Hepatocyte (in vitro differentiated cells): Measurements from ENCODE around the gene CFAP68. TPM values are rescaled to one million over a fixed set of nuclear protein-coding genes. Genes with fewer than 3 reads are reported as not detected.

Experiments used
- DNase-seq: peaks from one replicate; pipeline ENCODE4 v3.0.0-alpha.2; 2016; ENCODE audit warnings: low spot score
- H2AFZ ChIP-seq: fragments of 200-600 bp; sonication (generic); 2 replicates; pipeline ENCODE4 v1.6.0; 2016; ENCODE audit warnings: antibody characterized with exemption, mild to moderate bottlenecking
- H3K27ac ChIP-seq: fragments of 200-600 bp; sonication (generic); 2 replicates; pipeline ENCODE4 v1.5.1; 2016; ENCODE audit warnings: mild to moderate bottlenecking
- H3K27me3 ChIP-seq: fragments of 200-600 bp; sonication (generic); 2 replicates; pipeline ENCODE4 v1.6.1; 2016
- H3K36me3 ChIP-seq: fragments of 200-600 bp; sonication (generic); replicated peaks from 2 replicates; pipeline ENCODE4 v1.5.1; 2016; ENCODE audit warnings: low read depth; ENCODE audit not compliant: insufficient read depth
- H3K4me1 ChIP-seq: fragments of 200-600 bp; sonication (generic); 2 replicates; pipeline ENCODE4 v1.5.1; 2016; ENCODE audit warnings: mild to moderate bottlenecking, moderate library complexity; ENCODE audit not compliant: insufficient read depth
- H3K4me2 ChIP-seq: fragments of 200-600 bp; sonication (generic); 2 replicates; pipeline ENCODE4 v1.6.0; 2016
- H3K4me3 ChIP-seq: fragments of 200-600 bp; sonication (generic); 2 replicates; pipeline ENCODE4 v1.5.1; 2016; ENCODE audit warnings: mild to moderate bottlenecking
- H3K79me2 ChIP-seq: fragments of 200-600 bp; sonication (generic); 2 replicates; pipeline ENCODE4 v1.6.0; 2017; ENCODE audit warnings: mild to moderate bottlenecking
- H3K9me2 ChIP-seq: fragments of 200-600 bp; sonication (generic); replicated peaks from 2 replicates; pipeline ENCODE4 v1.6.0; 2017; ENCODE audit warnings: mild to moderate bottlenecking; ENCODE audit not compliant: insufficient read depth
- H3K9me3 ChIP-seq: fragments of 200-600 bp; sonication (generic); 2 replicates; pipeline ENCODE4 v1.5.1; 2016; ENCODE audit warnings: low read depth, mild to moderate bottlenecking
- H4K20me1 ChIP-seq: fragments of 200-600 bp; sonication (generic); 2 replicates; pipeline ENCODE4 v1.6.0; 2016; ENCODE audit warnings: mild to moderate bottlenecking; ENCODE audit not compliant: insufficient read depth, poor library complexity, severe bottlenecking
- EZH2 ChIP-seq: fragments of 200-600 bp; sonication (generic); IDR thresholded peaks from 2 replicates; pipeline ENCODE4 v1.6.1; 2016; ENCODE audit warnings: antibody characterized with exemption, mild to moderate bottlenecking, borderline replicate concordance
- EZH2phosphoT487 ChIP-seq: fragments of 200-600 bp; sonication (generic); IDR thresholded peaks from one replicate; pipeline ENCODE4 v1.6.1; 2018; ENCODE audit warnings: antibody characterized with exemption, mild to moderate bottlenecking, low read depth, moderate library complexity; ENCODE audit not compliant: unreplicated experiment, severe bottlenecking
- WGBS: methylation state at CpG from one replicate; pipeline ENCODE4 v1.1.6; 2016; ENCODE audit warnings: low lambda C conversion rate; ENCODE audit errors: missing lambda C conversion rate; 5-methylcytosine and 5-hydroxymethylcytosine counted together
- polyA plus RNA-seq: library from polyadenylated mRNA; unstranded; fragments of >200 nt; fragmentation: Nextera tagmentation; extraction: Ambion mirVana; gene quantifications from 2 replicates; pipeline ENCODE4 v1.2.1, GENCODE V29; 2016
- total RNA-seq: library from RNA; depleted of rRNA; stranded (reverse); fragments of >200 nt; gene quantifications from 2 replicates; pipeline ENCODE4 v1.2.3, GENCODE V29; 2014
- TF ChIP-seq, protein P1 (sequence below): fragments of 200-600 bp; sonication (generic); IDR thresholded peaks from 2 replicates; pipeline ENCODE4 v1.5.1; 2016; ENCODE audit warnings: antibody characterized with exemption, mild to moderate bottlenecking; ENCODE audit not compliant: poor library complexity

The CFAP68 gene
- total and polyA plus RNA-seq, 2 experiments from 2014 or later, result 21.8 to 24.6 TPM

DNA sequence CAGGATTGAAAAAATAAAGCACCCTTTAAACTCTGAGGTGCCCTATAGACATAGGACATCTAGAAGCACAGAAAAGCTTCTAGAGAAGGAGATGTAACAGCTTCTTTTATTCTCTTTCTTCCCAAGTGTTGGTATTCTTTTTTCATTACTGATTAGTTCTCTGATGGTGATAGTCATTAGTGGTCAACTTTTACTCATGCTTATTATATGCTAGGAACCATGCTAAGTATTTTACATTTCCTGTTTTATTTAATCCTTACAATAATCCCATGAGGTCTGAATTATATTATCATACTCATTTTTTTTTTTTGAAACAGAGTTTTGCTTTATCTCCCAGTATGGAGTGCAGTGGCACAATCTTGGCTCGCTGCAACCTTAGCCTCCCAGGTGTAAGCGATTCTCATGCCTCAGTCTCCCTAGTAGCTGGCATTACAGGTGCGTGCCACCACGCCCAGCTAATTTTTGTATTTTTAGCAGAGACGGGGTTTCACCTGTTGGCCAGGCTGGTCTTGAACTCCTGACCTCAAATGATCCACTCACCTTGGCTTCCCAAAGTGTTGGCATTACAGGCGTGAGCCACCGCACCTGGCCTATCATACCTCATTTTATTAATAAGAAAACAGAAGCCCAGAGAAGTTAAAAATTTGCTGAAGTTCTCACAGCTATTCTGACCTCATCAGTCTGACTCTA is 42.3 kb downstream of the CFAP68 start:
- Histone ChIP-seq H3K4me1 (peaks cover 49% of the 10 kb centered on the region), H2AFZ (no peak overlapping the region), H3K79me2 (peaks cover 20% of the 10 kb centered on the region), H3K36me3 (no peaks in the 10 kb centered on the region), H3K4me2 (no peak overlapping the region), H3K9me3 (no peaks in the 10 kb centered on the region), H3K4me3 (no peak overlapping the region), H3K27ac (no peak overlapping the region), H4K20me1 (no peaks in the 10 kb centered on the region), H3K9me2 (no peaks in the 10 kb centered on the region), H3K27me3 (no peaks in the 10 kb centered on the region)
- WGBS, result 95% methylated on average over 7 of the region's 7 CpGs
- TF ChIP-seq EZH2, result no peak
- TF ChIP-seq EZH2phosphoT487, result no peak
- TF ChIP-seq, protein P1, sequence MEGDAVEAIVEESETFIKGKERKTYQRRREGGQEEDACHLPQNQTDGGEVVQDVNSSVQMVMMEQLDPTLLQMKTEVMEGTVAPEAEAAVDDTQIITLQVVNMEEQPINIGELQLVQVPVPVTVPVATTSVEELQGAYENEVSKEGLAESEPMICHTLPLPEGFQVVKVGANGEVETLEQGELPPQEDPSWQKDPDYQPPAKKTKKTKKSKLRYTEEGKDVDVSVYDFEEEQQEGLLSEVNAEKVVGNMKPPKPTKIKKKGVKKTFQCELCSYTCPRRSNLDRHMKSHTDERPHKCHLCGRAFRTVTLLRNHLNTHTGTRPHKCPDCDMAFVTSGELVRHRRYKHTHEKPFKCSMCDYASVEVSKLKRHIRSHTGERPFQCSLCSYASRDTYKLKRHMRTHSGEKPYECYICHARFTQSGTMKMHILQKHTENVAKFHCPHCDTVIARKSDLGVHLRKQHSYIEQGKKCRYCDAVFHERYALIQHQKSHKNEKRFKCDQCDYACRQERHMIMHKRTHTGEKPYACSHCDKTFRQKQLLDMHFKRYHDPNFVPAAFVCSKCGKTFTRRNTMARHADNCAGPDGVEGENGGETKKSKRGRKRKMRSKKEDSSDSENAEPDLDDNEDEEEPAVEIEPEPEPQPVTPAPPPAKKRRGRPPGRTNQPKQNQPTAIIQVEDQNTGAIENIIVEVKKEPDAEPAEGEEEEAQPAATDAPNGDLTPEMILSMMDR, result no peak
- no peak for DNase-seq

DNA sequence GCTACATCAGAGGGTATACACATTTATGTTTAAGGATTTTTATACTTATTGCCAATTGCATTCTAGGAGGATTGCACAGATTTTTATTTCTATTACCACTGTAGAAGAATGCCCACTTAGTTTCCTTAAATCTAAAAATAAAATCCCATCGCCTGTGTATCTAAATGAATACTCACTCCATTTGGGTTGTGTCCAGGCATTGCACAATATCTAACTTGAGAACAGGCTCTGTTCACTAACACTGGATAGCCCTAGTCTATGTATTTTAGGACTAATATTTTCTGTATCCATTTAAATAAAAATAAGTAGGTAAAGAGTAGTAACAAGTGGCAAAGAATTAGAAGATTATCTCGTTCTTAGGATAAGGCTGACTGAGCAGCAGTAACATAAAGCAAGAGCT is 43.5 kb downstream of the CFAP68 start:
- Histone ChIP-seq H3K36me3 (no peaks in the 10 kb centered on the region), H2AFZ (peak overlapping the region; percentile 12), H3K4me3 (no peak overlapping the region), H3K4me2 (peak overlapping the region; percentile 63), H3K9me3 (no peaks in the 10 kb centered on the region), H3K4me1 (peaks cover 47% of the 10 kb centered on the region), H3K27ac (peak overlapping the region; percentile 89), H4K20me1 (no peaks in the 10 kb centered on the region), H3K9me2 (no peaks in the 10 kb centered on the region), H3K79me2 (peaks cover 20% of the 10 kb centered on the region), H3K27me3 (no peaks in the 10 kb centered on the region)
- TF ChIP-seq EZH2, result no peak
- TF ChIP-seq, protein P1, result no peak
- TF ChIP-seq EZH2phosphoT487, result no peak
- no peak for DNase-seq
- 50% methylated on average over 2 of the region's 2 CpGs for WGBS

DNA sequence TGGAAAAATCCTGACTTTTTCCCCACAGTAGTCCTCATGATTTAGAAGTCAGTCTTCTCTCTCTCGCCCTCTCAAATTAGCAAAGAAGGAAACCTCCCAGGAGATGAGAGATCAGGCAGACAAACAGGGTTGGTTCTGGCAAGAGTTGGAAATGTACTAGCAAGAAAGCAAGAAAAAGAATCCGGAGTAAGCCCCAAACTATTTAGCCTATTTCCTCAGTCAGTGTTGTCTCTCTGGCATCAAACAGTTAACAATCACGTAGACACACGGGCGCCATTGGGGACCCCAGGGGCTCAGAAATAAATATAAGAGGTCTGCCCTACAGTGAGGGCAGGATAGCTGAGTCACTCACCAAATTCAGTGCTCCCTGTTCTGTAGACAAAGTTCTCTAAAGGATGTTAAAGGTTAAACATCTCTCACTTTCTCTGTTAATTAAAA is 44.0 kb downstream of the CFAP68 start:
- H3K9me2 ChIP-seq, result no peaks in the 10 kb centered on the region
- DNase-seq, result no peak
- H3K27me3 ChIP-seq, result no peaks in the 10 kb centered on the region
- no peak overlapping the region for H3K4me3 ChIP-seq
- H4K20me1 ChIP-seq, result no peaks in the 10 kb centered on the region
- peak overlapping the region; percentile 12 for H2AFZ ChIP-seq
- TF ChIP-seq, protein P1, result no peak
- TF ChIP-seq EZH2phosphoT487, result no peak
- 17% methylated on average over 5 of the region's 5 CpGs for WGBS
- no peaks in the 10 kb centered on the region for H3K9me3 ChIP-seq
- peak overlapping the region; percentile 63 for H3K4me2 ChIP-seq
- peak overlapping the region; percentile 89 for H3K27ac ChIP-seq
- H3K4me1 ChIP-seq, result peaks cover 41% of the 10 kb centered on the region
- peaks cover 20% of the 10 kb centered on the region for H3K79me2 ChIP-seq
- no peaks in the 10 kb centered on the region for H3K36me3 ChIP-seq

DNA sequence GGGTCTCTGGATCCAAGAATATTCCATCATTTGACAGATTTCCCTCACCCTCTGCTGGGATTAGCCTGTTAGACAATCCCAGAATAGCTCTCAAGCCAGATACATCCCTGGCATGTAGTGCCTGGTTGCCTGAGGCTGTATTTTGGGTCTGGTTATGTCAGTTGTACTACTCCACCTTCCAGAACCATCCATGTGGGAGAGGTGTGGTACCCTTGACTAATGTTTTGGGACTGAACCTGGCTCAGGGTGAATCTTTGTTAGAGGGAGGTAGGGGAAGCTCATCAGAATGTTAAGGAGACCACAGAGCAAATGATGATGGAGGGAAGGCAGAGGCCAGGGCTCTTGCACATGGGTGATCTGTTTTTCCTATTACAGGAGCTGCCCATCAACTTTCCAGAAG is 44.6 kb downstream of the CFAP68 start:
- no peaks in the 10 kb centered on the region for H3K27me3 ChIP-seq
- DNase-seq, result no peak
- no peaks in the 10 kb centered on the region for H3K36me3 ChIP-seq
- no peaks in the 10 kb centered on the region for H3K9me2 ChIP-seq
- no peak overlapping the region for H3K4me3 ChIP-seq
- no peaks in the 10 kb centered on the region for H3K9me3 ChIP-seq
- no peaks in the 10 kb centered on the region for H4K20me1 ChIP-seq
- H2AFZ ChIP-seq, result peak overlapping the region; percentile 12
- peak overlapping the region; percentile 89 for H3K27ac ChIP-seq
- H3K4me1 ChIP-seq, result peaks cover 39% of the 10 kb centered on the region
- H3K4me2 ChIP-seq, result peak overlapping the region; percentile 63
- H3K79me2 ChIP-seq, result peaks cover 20% of the 10 kb centered on the region
- TF ChIP-seq EZH2, result no peak
- no peak for TF ChIP-seq EZH2phosphoT487
- TF ChIP-seq, protein P1, result no peak
